Measurements from ENCODE around the gene ZBTB5.
A peak's percentile ranks its signal among the peaks of the same experiment; 100 is the strongest.
"Not testable (repeated sequence)": the region's sequence is repeated elsewhere in the genome, so short reads cannot be mapped to it uniquely, and the experiment has no call there.

Gene ZBTB5

DNA sequence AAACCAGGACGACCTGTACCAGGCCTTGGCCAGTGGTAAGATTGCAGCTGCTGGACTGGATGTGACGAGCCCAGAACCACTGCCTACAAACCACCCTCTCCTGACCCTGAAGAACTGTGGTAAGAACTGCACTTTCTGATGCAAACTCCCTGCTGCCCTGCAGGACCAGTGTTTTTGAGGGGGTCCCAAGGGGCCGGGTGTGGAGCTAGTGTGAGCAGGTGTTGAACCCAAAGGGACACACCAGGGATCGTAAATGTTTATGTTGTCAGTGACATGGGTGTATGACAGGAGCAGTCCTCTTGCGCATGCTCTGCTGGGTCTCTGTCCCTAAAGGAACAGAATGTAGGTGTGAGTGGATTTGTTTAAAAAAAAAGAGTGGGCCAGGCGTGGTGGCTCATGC is 33.2 kb downstream of the ZBTB5 start:
- Mint-ChIP-seq H3K4me3 (no peak overlapping the region), H3K36me3 (ENCODE audit: low read depth) (peaks cover 48% of the 10 kb centered on the region), H3K9me3 (no peaks in the 10 kb centered on the region), H3K4me1 (peaks cover 19% of the 10 kb centered on the region), H3K27ac (peak overlapping the region in 1 of 3 experiments; percentile 22), H3K27me3 (ENCODE audit: low read depth) (no peaks in the 10 kb centered on the region)
- TF ChIP-seq, protein P1, sequence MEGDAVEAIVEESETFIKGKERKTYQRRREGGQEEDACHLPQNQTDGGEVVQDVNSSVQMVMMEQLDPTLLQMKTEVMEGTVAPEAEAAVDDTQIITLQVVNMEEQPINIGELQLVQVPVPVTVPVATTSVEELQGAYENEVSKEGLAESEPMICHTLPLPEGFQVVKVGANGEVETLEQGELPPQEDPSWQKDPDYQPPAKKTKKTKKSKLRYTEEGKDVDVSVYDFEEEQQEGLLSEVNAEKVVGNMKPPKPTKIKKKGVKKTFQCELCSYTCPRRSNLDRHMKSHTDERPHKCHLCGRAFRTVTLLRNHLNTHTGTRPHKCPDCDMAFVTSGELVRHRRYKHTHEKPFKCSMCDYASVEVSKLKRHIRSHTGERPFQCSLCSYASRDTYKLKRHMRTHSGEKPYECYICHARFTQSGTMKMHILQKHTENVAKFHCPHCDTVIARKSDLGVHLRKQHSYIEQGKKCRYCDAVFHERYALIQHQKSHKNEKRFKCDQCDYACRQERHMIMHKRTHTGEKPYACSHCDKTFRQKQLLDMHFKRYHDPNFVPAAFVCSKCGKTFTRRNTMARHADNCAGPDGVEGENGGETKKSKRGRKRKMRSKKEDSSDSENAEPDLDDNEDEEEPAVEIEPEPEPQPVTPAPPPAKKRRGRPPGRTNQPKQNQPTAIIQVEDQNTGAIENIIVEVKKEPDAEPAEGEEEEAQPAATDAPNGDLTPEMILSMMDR (IDR thresholded peaks at IDR 0.05; ENCODE audit: unreplicated experiment in 3 of 3), result no peak

DNA sequence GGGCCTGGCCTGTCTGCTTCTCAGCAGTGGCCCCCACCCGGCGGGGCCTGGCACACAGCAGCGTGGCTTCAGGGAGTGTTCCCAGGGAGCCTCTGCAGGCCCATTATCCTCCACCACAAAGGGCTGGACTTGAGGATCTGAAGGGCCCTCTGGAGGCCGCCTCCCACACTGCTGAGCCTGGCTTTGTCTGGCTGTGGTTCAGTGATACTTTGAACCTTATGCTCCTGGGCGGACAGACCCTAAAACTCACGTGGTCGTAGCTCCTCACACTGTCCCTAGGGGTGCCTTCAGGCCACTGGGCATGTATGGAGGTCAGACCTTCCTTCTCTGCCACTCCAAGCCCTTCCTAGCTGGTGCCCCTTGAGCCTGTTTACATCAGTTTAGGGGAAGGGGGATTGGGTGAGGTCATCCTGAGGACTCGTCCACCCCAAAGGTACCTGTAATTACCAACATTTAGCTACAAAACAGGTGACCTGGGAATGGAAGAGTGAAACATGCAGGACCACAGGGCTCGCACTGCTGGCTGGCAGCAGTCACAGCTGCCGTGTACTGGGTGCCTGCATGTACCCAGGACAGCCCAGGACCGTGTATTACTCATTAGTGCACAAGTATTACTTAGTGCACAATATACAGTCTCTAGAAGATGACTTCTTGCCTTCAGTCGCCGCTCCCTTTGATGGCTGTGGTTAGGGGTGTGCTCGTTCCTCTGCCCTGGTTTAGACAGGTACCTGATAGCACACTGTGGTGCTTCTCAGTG is 34.2 kb downstream of the ZBTB5 start:
- peak overlapping the region; percentile 22 to 64 (median 48) for H3K27ac Mint-ChIP-seq
- no peaks in the 10 kb centered on the region for H3K27me3 Mint-ChIP-seq (ENCODE audit: low read depth)
- peaks cover 48% of the 10 kb centered on the region for H3K36me3 Mint-ChIP-seq (ENCODE audit: low read depth)
- TF ChIP-seq, protein P1 (IDR thresholded peaks at IDR 0.05; ENCODE audit: unreplicated experiment in 3 of 3), result no peak
- no peak overlapping the region for H3K4me3 Mint-ChIP-seq
- peaks cover 19% of the 10 kb centered on the region for H3K4me1 Mint-ChIP-seq
- no peaks in the 10 kb centered on the region for H3K9me3 Mint-ChIP-seq

DNA sequence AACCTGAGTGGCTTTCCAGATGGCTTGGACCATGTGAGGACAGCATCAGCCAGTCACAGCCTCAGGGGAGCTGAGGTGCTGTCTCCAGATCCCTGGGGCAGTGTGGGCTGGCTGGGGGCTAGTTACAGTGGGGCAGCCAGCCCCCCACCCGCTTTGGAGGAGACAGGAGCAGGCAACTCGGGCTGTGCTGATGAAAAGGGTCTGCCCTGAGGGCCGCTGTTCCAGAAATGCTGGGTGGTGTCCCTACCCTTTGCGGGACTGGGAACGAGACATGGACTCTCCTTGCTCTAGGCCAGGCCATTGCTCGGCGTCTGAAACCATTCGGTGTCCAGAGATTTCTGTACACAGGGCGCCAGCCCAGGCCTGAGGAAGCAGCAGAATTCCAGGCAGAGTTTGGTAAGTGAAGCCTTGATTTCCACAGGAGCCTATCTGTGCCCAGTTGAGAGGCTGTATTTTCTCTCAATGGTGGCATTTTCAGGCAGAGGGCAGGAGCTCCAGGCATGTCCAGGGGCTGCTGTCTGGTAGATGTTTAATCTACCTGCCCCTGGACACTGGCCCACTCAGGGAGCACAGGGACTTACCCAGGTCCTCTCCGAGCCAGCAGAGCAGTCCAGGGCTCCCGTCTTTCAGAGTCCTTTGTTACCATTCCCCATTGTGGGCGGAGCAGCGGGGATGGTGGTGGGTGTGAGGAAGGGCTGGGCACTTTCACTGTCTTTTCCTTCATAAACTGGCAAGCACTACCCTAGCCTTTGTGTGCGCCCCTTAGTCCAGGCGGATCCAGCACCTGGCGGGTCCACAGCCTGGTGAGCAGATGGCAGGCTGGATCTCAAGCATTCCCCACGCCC is 35.6 kb downstream of the ZBTB5 start:
- H3K4me3 Mint-ChIP-seq, result no peak overlapping the region
- TF ChIP-seq, protein P1 (IDR thresholded peaks at IDR 0.05; ENCODE audit: unreplicated experiment in 3 of 3), result no peak
- H3K36me3 Mint-ChIP-seq (ENCODE audit: low read depth), result peaks cover 51% of the 10 kb centered on the region
- H3K27ac Mint-ChIP-seq, result no peak overlapping the region
- no peaks in the 10 kb centered on the region for H3K9me3 Mint-ChIP-seq
- H3K4me1 Mint-ChIP-seq, result peaks cover 17% of the 10 kb centered on the region
- H3K27me3 Mint-ChIP-seq (ENCODE audit: low read depth), result no peaks in the 10 kb centered on the region

DNA sequence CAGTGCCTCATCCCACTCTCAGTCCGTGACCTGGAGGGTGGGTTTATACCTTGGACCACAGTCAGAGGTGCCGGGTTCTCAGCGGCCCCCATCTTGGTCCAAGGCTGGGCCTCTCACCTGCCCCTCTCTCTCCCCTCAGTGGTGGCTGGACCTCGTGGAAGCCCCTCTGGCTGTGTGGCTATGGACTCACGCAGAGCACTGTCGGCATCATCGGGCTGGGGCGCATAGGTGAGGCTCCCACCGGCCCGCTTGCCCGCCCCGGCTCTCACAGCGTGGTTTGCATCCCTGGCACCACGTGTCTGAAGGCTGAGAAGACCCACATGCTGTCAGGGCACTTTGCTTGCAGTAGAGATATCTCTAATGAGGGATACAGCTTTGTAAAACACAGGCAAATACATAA is 36.9 kb downstream of the ZBTB5 start:
- Mint-ChIP-seq H3K4me1 (peaks cover 12% of the 10 kb centered on the region), H3K27ac (no peak overlapping the region), H3K36me3 (ENCODE audit: low read depth) (peaks cover 44% of the 10 kb centered on the region), H3K4me3 (peak overlapping the region in 1 of 3 experiments; percentile 12), H3K9me3 (no peaks in the 10 kb centered on the region), H3K27me3 (ENCODE audit: low read depth) (no peaks in the 10 kb centered on the region)
- TF ChIP-seq, protein P1 (IDR thresholded peaks at IDR 0.05; ENCODE audit: unreplicated experiment in 3 of 3), result no peak

DNA sequence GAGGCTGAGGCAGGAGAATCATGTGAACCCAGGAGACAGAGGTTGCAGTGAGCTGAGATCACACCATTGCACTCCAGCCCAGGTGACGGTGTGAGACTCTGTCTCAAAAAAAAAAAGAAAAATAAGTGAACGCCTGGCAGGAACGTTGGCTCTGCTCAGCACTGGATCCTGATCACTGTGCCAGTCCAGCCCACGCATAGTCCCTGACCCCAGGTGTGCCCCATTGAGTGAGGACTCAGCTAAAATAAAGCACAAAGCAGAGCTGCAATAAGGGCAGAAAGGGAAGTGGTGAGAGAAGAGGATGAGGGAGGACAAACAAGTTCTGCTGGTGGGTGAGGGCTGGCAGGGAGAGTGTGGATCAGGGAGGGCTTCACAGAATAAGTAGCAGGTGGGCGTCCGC is 38.4 kb downstream of the ZBTB5 start:
- Mint-ChIP-seq H3K36me3 (ENCODE audit: low read depth) (peaks cover 36% of the 10 kb centered on the region), H3K9me3 (no peaks in the 10 kb centered on the region), H3K4me1 (peaks cover 16% of the 10 kb centered on the region), H3K27me3 (ENCODE audit: low read depth) (no peaks in the 10 kb centered on the region), H3K4me3 (no peak overlapping the region), H3K27ac (no peak overlapping the region)
- TF ChIP-seq, protein P1 (IDR thresholded peaks at IDR 0.05; ENCODE audit: unreplicated experiment in 3 of 3), result no peak

DNA sequence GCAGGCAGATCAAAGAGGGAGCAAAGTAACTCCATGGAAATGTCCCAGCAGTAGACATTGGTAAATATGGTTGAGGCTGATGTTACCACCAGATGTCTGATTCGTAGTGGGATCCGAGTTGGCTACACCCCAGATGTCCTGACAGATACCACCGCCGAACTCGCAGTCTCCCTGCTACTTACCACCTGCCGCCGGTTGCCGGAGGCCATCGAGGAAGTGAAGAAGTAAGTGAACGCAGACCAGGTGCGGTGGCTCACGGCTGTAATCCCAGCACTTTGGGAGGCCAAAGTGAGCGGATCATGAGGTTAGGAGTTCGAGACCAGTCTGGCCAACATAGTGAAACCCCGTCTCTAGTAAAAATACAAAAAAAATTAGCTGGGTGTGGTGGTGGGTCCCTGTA is 38.8 kb downstream of the ZBTB5 start:
- H3K27ac Mint-ChIP-seq; H3K9me3 Mint-ChIP-seq; H3K4me3 Mint-ChIP-seq; H3K27me3 Mint-ChIP-seq (ENCODE audit: low read depth): not testable (repeated sequence)
- Mint-ChIP-seq H3K36me3 (ENCODE audit: low read depth) (peaks cover 32% of the 10 kb centered on the region), H3K4me1 (peaks cover 18% of the 10 kb centered on the region)
